Body of pancreas (tissue), 4 donors: Measurements from ENCODE around the gene DNAJB6.

Experiments
- CTCF ChIP-seq, 7 experiments: fragments of 450-650 bp in 4 of 7; fragments of 200-600 bp in 3 of 7; sonication (generic) in 3 of 7; IDR thresholded peaks; one replicate each; pipeline ENCODE4 v1.5.1; 2016 to 2019; ENCODE audit warnings: antibody characterized with exemption in 7 of 7
- POLR2A ChIP-seq, 3 donors: fragments of 450-650 bp; IDR thresholded peaks; one replicate each; pipeline ENCODE4 v1.6.1; 2016; ENCODE audit warnings: antibody characterized with exemption in 3 of 3, mild to moderate bottlenecking in 2 of 3

DNA sequence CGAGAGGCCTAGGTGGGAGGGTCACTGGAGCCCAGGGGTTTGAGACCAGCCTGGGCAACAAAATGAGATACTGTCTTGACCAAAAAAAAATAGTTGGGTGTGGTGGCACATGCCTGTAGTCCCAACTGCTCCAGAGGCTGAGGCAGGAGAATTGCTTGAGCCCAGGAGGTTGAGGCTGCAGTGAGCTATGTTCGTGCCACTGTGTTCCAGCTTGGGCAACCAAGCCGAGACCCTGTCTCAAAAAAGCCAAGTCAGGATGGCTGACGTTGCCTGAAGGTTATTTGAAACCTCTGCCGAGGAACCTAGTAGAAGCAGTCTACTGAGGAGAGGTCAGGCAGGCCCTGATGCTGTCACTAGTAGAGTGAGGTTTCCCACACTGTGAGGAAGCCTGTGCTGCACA lies 22.8 kb downstream of the DNAJB6 start:
- TF ChIP-seq CTCF (IDR thresholded peaks at IDR 0.05) = no peak
- TF ChIP-seq POLR2A (IDR thresholded peaks at IDR 0.05) = no peak
